GM12878 (cell line): ENCODE results near the gene RNF32. TPM values are rescaled to one million over a fixed set of nuclear protein-coding genes. Genes with fewer than 3 reads are reported as not detected.

Experiments used
- ASH2L ChIP-seq: fragments of 300-600, 200-600 bp; sonication (generic); IDR thresholded peaks from 2 replicates; pipeline ENCODE4 v1.6.1; 2017; ENCODE audit warnings: low read depth, mild to moderate bottlenecking, borderline replicate concordance
- BACH1 ChIP-seq: fragments of 450-650 bp; IDR thresholded peaks from 2 replicates; pipeline ENCODE4 v1.6.1; 2017; ENCODE audit warnings: mild to moderate bottlenecking, borderline replicate concordance
- BCL3 ChIP-seq: IDR thresholded peaks from 2 replicates; pipeline ENCODE4 v1.6.1; 2011; ENCODE audit warnings: borderline replicate concordance, low read depth, mild to moderate bottlenecking, moderate library complexity, low read length; ENCODE audit not compliant: insufficient read depth, poor library complexity, severe bottlenecking
- CHD1 ChIP-seq: IDR thresholded peaks from 2 replicates; pipeline ENCODE4 v1.6.1; 2012; ENCODE audit warnings: low read depth, low read length, improper control_type of control experiment
- CUX1 ChIP-seq: IDR thresholded peaks from 2 replicates; pipeline ENCODE4 v1.6.1; 2012; ENCODE audit warnings: improper control_type of control experiment, low read depth, low read length; ENCODE audit not compliant: insufficient replicate concordance
- MTA3 ChIP-seq: IDR thresholded peaks from 2 replicates; pipeline ENCODE4 v1.6.1; 2012; ENCODE audit warnings: low read length, inconsistent platforms, borderline replicate concordance
- MYC ChIP-seq: IDR thresholded peaks from 2 replicates; pipeline ENCODE4 v1.6.1; 2011; ENCODE audit warnings: mild to moderate bottlenecking, low read length, moderate library complexity, inconsistent platforms; ENCODE audit not compliant: insufficient read depth, insufficient replicate concordance, insufficient read length, severe bottlenecking
- SP1 ChIP-seq: IDR thresholded peaks from one replicate; pipeline ENCODE4 v1.6.1; 2011; ENCODE audit warnings: low read depth, low read length
- TAF1 ChIP-seq: IDR thresholded peaks from 2 replicates; pipeline ENCODE4 v1.6.1; 2011; ENCODE audit warnings: mild to moderate bottlenecking, low read depth, low read length, borderline replicate concordance
- polyA plus RNA-seq, 11 experiments: library from polyadenylated mRNA; depleted of rRNA in 4 of 11; unstranded in 6 of 11; stranded (reverse) in 5 of 11; fragments of >200 nt; fragmentation: Nextera tagmentation in 4 of 11; fragmentation: Illumina TruSeq in 1 of 11; extraction: Ambion mirVana in 4 of 11; extraction: Trizol in 1 of 11; gene quantifications; 1 replicate in 1 of 11; 2 replicates in 10 of 11; pipeline versions ENCODE4 v1.2.1 to v1.2.3, GENCODE V29; 2011 to 2016; ENCODE audit warnings: inconsistent platforms in 2 of 11, missing spikeins in 2 of 11, low read depth in 1 of 11
- total RNA-seq, 4 experiments: library from RNA; depleted of rRNA in 3 of 4; stranded (reverse); fragments of >200 nt in 3 of 4; fragmentation: Illumina TruSeq in 1 of 4; extraction: Trizol in 1 of 4; gene quantifications; 2 replicates each; pipeline versions ENCODE4 v1.2.1 to v1.2.3, GENCODE V29; 2013 to 2021

RNF32 gene
- total and polyA plus RNA-seq, 10 of the 15 experiments (the other 5 are each of a cell fraction or from before 2014, with no cell fraction given): 2.5 to 7.2 (median 3.7) TPM

DNA sequence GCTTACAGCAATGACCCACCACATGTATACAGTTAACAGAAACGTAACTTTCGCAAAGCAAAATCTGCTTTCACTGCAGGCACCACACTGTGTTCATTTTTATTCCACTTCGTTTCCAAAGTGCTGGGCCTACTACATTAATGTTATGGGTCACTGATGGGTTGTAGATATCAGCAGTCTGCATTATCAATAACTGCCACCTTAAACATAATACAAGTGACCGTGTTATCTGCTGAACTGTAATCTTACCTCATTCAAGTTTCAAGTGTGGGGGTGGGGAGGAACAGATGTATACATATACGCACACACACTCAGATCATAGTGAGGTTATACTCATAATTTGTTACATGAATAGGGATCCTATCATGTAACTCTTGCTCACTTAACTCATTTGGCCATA is 21.1 kb downstream of the RNF32 start (continued):
- TF ChIP-seq CUX1: no peak
- TF ChIP-seq BACH1: no peak
- TF ChIP-seq ASH2L: no peak
- no peak for TF ChIP-seq CHD1
- no peak for TF ChIP-seq TAF1
- TF ChIP-seq SP1: no peak
- TF ChIP-seq MTA3: no peak
- no peak for TF ChIP-seq BCL3
- TF ChIP-seq MYC: no peak
